GM23338 (cell line): ENCODE measurements around the gene OR5L1. TPM values are rescaled to one million over a fixed set of nuclear protein-coding genes. Genes with fewer than 3 reads are reported as not detected.

Experiments used
- ATAC-seq: fragments of 200-7000 bp; cut with Tn5 transposase; 3 replicates; pipeline ENCODE4 v1.9.1; 2020
- DNase-seq: peaks from one replicate; pipeline ENCODE4 v3.0.0-alpha.2; 2015; ENCODE audit warnings: low spot score
- H2AFZ ChIP-seq: fragments of 200-600 bp; sonication (generic); 2 replicates; pipeline ENCODE4 v1.8.0; 2016; ENCODE audit warnings: antibody characterized with exemption, mild to moderate bottlenecking, moderate library complexity
- H3F3A ChIP-seq: fragments of 200-600 bp; sonication (generic); replicated peaks from 2 replicates; pipeline ENCODE4 v1.8.0; 2017; ENCODE audit warnings: antibody characterized with exemption, mixed run types, low read depth
- H3K27ac ChIP-seq: fragments of 200-600 bp; sonication (generic); 2 replicates; pipeline ENCODE4 v1.6.1; 2016; ENCODE audit warnings: low read depth
- H3K27me3 ChIP-seq: fragments of 200-600 bp; sonication (generic); 2 replicates; pipeline ENCODE4 v1.8.0; 2016; ENCODE audit warnings: mild to moderate bottlenecking, mixed run types, moderate library complexity; ENCODE audit not compliant: insufficient read depth
- H3K36me3 ChIP-seq: fragments of 200-600 bp; sonication (generic); 2 replicates; pipeline ENCODE4 v1.8.0; 2016; ENCODE audit warnings: mild to moderate bottlenecking; ENCODE audit not compliant: insufficient read depth
- H3K4me1 ChIP-seq: fragments of 200-600 bp; sonication (generic); 2 replicates; pipeline ENCODE4 v1.8.0; 2016; ENCODE audit warnings: mild to moderate bottlenecking, moderate library complexity; ENCODE audit not compliant: insufficient read depth
- H3K4me2 ChIP-seq: fragments of 200-600 bp; sonication (generic); 2 replicates; pipeline ENCODE4 v1.7.1; 2017; ENCODE audit warnings: mixed run types
- H3K4me3 ChIP-seq: fragments of 200-600 bp; sonication (generic); 2 replicates; pipeline ENCODE4 v1.6.1; 2016; ENCODE audit warnings: mixed run types
- H3K79me2 ChIP-seq: fragments of 200-600 bp; sonication (generic); replicated peaks from 2 replicates; pipeline ENCODE4 v1.8.0; 2017; ENCODE audit warnings: mild to moderate bottlenecking; ENCODE audit not compliant: insufficient read depth
- H3K9me2 ChIP-seq: fragments of 200-600 bp; sonication (generic); 2 replicates; pipeline ENCODE4 v1.8.0; 2017; ENCODE audit not compliant: insufficient read depth
- H4K20me1 ChIP-seq: fragments of 200-600 bp; sonication (generic); replicated peaks from 2 replicates; pipeline ENCODE4 v1.8.0; 2017; ENCODE audit warnings: mild to moderate bottlenecking; ENCODE audit not compliant: insufficient read depth
- H3K27ac Mint-ChIP-seq: 2 replicates; pipeline ENCODE4 v1.8.0; 2020; ENCODE audit warnings: inconsistent platforms, mild to moderate bottlenecking, moderate library complexity, mixed read lengths
- H3K27me3 Mint-ChIP-seq: 3 replicates; pipeline ENCODE4 v1.8.0; 2022; ENCODE audit warnings: low read depth, mild to moderate bottlenecking, moderate library complexity, mixed read lengths, inconsistent platforms; ENCODE audit not compliant: insufficient read depth, poor library complexity
- H3K36me3 Mint-ChIP-seq: 3 replicates; pipeline ENCODE4 v1.8.0; 2021; ENCODE audit warnings: low read depth, mild to moderate bottlenecking, inconsistent platforms, moderate library complexity, mixed read lengths
- H3K4me1 Mint-ChIP-seq: 3 replicates; pipeline ENCODE4 v1.8.0; 2020; ENCODE audit warnings: mild to moderate bottlenecking, inconsistent platforms, mixed read lengths
- H3K4me3 Mint-ChIP-seq: 3 replicates; pipeline ENCODE4 v1.8.0; 2021; ENCODE audit warnings: moderate library complexity, mild to moderate bottlenecking, inconsistent platforms, mixed read lengths
- H3K9me3 Mint-ChIP-seq: 3 replicates; pipeline ENCODE4 v1.8.0; 2020; ENCODE audit warnings: moderate library complexity, mild to moderate bottlenecking, inconsistent platforms, mixed read lengths
- CREB1 ChIP-seq: fragments of 250-450 bp; sonication (Bioruptor Pico); IDR thresholded peaks from 2 replicates; pipeline ENCODE4 v1.5.0; 2020; ENCODE audit warnings: low read depth, mild to moderate bottlenecking, moderate library complexity
- EZH2 ChIP-seq: fragments of 200-600 bp; sonication (generic); IDR thresholded peaks from one replicate; pipeline ENCODE4 v1.8.0; 2017; ENCODE audit warnings: antibody characterized with exemption, mild to moderate bottlenecking, low read depth; ENCODE audit not compliant: unreplicated experiment
- EZH2phosphoT487 ChIP-seq: fragments of 200-600 bp; sonication (generic); IDR thresholded peaks from one replicate; pipeline ENCODE4 v1.8.1; 2018; ENCODE audit warnings: antibody characterized with exemption; ENCODE audit not compliant: unreplicated experiment
- JUNB ChIP-seq: IDR thresholded peaks from one replicate; pipeline ENCODE4 v1.6.1; 2016; ENCODE audit warnings: antibody characterized with exemption; ENCODE audit not compliant: unreplicated experiment
- NANOG ChIP-seq: IDR thresholded peaks from 2 replicates; pipeline ENCODE4 v1.6.1; 2016; ENCODE audit warnings: antibody characterized with exemption, borderline replicate concordance
- POLR2AphosphoS5 ChIP-seq: IDR thresholded peaks from 2 replicates; pipeline ENCODE4 v1.6.1; 2016; ENCODE audit warnings: antibody characterized with exemption, low read depth
- STAT1 ChIP-seq: IDR thresholded peaks from one replicate; pipeline ENCODE4 v1.6.1; 2016; ENCODE audit warnings: antibody characterized with exemption; ENCODE audit not compliant: unreplicated experiment
- ZNF114 ChIP-seq: fragments of 250-450 bp; sonication (Bioruptor Pico); IDR thresholded peaks from 2 replicates; pipeline ENCODE4 v1.5.0; 2020; ENCODE audit warnings: mild to moderate bottlenecking, moderate library complexity
- ZNF331 ChIP-seq: fragments of 250-450 bp; sonication (Bioruptor Pico); IDR thresholded peaks from 2 replicates; pipeline ENCODE4 v1.5.0; 2020; ENCODE audit warnings: low read depth, mild to moderate bottlenecking, moderate library complexity
- long read RNA-seq: library from polyadenylated mRNA; unstranded; transcript quantifications from one replicate; pipeline ENCODE4 v2.0.0, GENCODE V29; 2020; ENCODE audit not compliant: unreplicated experiment
- polyA plus RNA-seq: library from polyadenylated mRNA; unstranded; fragments of >200 nt; fragmentation: Nextera tagmentation; extraction: Ambion mirVana; gene quantifications from 2 replicates; pipeline ENCODE4 v1.2.1, GENCODE V29; 2016
- total RNA-seq: library from RNA; depleted of rRNA; stranded (reverse); fragments of >200 nt; shearing (Covaris generic); gene quantifications from 2 replicates; pipeline ENCODE4 v1.2.3, GENCODE V29; 2014; rRNA removed
- TF ChIP-seq, protein P1 (sequence below), 2 experiments: fragments of 200-600 bp in 1 of 2; sonication (generic) in 1 of 2; conservative IDR thresholded peaks; 2 replicates each; pipeline versions ENCODE4 v1.5.1 to v1.6.1; 2016 to 2017; ENCODE audit warnings: antibody characterized with exemption in 2 of 2, low read depth in 2 of 2, mild to moderate bottlenecking in 2 of 2, moderate library complexity in 1 of 2
- TF ChIP-seq, protein P2 (sequence below): IDR thresholded peaks from 2 replicates; pipeline ENCODE4 v1.6.1; 2016; ENCODE audit warnings: antibody characterized with exemption
- TF ChIP-seq, protein P3 (sequence below): fragments of 250-450 bp; sonication (Bioruptor Pico); IDR thresholded peaks from 2 replicates; pipeline ENCODE4 v1.5.0; 2020; ENCODE audit warnings: mild to moderate bottlenecking, moderate library complexity
- TF ChIP-seq, protein P4 (sequence below): IDR thresholded peaks from one replicate; pipeline ENCODE4 v1.6.1; 2018; ENCODE audit warnings: antibody characterized with exemption; ENCODE audit not compliant: unreplicated experiment

OR5L1 gene
- not detected in 2 replicates for total RNA-seq
- not detected in 2 replicates for polyA plus RNA-seq
- long read RNA-seq, result 0 reads

DNA sequence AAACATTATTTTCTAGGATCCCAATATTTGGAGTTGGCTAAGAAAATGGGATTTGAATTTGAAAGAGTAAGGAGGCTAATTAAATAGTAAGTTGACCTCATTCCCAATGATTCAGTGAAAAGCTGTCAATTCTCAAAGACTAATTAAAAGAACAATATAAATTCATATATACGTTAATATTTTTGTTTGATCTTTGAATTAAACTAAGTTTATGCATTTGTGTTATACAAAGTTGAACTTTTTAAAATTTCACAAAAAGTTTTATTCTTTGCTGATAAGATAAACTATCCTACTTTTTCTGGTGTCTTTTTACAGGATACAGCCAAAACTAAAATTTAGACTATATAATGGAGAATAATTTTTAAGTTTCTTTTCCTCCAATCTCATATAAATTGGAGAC, at the start of gene OR5L1:
OR5L1 (plus strand) TSS at position 301 of the 400 bp plus-strand sequence. CDS start 100 bp downstream, outside the sequence.
- Histone ChIP-seq H3K4me1 (no peaks in the 10 kb centered on the region), H3K27me3 (no peaks in the 10 kb centered on the region), H3K27ac (no peak within 1 kb of the TSS), H2AFZ (no peak within 1 kb of the TSS), H3K4me3 (no peak within 1 kb of the TSS), H3K79me2 (no peaks in the 10 kb centered on the region), H3K9me2 (no peaks in the 10 kb centered on the region), H3K36me3 (no peaks in the 10 kb centered on the region; the same call in 1 of the 2 replicates), H3K4me2 (no peak within 1 kb of the TSS), H4K20me1 (no peaks in the 10 kb centered on the region), H3F3A (no peaks in the 10 kb centered on the region)
- ATAC-seq (no peak), DNase-seq (no peak)
- TF ChIP-seq POLR2AphosphoS5 (no peak), EZH2 (no peak), CREB1 (CRISPR knock-in tag) (no peak), EZH2phosphoT487 (no peak), JUNB (no peak), ZNF331 (CRISPR knock-in tag) (no peak), ZNF114 (no peak), STAT1 (no peak), NANOG (no peak)
- TF ChIP-seq, protein P1, sequence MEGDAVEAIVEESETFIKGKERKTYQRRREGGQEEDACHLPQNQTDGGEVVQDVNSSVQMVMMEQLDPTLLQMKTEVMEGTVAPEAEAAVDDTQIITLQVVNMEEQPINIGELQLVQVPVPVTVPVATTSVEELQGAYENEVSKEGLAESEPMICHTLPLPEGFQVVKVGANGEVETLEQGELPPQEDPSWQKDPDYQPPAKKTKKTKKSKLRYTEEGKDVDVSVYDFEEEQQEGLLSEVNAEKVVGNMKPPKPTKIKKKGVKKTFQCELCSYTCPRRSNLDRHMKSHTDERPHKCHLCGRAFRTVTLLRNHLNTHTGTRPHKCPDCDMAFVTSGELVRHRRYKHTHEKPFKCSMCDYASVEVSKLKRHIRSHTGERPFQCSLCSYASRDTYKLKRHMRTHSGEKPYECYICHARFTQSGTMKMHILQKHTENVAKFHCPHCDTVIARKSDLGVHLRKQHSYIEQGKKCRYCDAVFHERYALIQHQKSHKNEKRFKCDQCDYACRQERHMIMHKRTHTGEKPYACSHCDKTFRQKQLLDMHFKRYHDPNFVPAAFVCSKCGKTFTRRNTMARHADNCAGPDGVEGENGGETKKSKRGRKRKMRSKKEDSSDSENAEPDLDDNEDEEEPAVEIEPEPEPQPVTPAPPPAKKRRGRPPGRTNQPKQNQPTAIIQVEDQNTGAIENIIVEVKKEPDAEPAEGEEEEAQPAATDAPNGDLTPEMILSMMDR (conservative IDR thresholded peaks at IDR 0.05; ENCODE audit: low read depth in 2 of 2), result no peak
- TF ChIP-seq, protein P2, sequence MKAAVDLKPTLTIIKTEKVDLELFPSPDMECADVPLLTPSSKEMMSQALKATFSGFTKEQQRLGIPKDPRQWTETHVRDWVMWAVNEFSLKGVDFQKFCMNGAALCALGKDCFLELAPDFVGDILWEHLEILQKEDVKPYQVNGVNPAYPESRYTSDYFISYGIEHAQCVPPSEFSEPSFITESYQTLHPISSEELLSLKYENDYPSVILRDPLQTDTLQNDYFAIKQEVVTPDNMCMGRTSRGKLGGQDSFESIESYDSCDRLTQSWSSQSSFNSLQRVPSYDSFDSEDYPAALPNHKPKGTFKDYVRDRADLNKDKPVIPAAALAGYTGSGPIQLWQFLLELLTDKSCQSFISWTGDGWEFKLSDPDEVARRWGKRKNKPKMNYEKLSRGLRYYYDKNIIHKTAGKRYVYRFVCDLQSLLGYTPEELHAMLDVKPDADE, result no peak
- TF ChIP-seq, protein P3, sequence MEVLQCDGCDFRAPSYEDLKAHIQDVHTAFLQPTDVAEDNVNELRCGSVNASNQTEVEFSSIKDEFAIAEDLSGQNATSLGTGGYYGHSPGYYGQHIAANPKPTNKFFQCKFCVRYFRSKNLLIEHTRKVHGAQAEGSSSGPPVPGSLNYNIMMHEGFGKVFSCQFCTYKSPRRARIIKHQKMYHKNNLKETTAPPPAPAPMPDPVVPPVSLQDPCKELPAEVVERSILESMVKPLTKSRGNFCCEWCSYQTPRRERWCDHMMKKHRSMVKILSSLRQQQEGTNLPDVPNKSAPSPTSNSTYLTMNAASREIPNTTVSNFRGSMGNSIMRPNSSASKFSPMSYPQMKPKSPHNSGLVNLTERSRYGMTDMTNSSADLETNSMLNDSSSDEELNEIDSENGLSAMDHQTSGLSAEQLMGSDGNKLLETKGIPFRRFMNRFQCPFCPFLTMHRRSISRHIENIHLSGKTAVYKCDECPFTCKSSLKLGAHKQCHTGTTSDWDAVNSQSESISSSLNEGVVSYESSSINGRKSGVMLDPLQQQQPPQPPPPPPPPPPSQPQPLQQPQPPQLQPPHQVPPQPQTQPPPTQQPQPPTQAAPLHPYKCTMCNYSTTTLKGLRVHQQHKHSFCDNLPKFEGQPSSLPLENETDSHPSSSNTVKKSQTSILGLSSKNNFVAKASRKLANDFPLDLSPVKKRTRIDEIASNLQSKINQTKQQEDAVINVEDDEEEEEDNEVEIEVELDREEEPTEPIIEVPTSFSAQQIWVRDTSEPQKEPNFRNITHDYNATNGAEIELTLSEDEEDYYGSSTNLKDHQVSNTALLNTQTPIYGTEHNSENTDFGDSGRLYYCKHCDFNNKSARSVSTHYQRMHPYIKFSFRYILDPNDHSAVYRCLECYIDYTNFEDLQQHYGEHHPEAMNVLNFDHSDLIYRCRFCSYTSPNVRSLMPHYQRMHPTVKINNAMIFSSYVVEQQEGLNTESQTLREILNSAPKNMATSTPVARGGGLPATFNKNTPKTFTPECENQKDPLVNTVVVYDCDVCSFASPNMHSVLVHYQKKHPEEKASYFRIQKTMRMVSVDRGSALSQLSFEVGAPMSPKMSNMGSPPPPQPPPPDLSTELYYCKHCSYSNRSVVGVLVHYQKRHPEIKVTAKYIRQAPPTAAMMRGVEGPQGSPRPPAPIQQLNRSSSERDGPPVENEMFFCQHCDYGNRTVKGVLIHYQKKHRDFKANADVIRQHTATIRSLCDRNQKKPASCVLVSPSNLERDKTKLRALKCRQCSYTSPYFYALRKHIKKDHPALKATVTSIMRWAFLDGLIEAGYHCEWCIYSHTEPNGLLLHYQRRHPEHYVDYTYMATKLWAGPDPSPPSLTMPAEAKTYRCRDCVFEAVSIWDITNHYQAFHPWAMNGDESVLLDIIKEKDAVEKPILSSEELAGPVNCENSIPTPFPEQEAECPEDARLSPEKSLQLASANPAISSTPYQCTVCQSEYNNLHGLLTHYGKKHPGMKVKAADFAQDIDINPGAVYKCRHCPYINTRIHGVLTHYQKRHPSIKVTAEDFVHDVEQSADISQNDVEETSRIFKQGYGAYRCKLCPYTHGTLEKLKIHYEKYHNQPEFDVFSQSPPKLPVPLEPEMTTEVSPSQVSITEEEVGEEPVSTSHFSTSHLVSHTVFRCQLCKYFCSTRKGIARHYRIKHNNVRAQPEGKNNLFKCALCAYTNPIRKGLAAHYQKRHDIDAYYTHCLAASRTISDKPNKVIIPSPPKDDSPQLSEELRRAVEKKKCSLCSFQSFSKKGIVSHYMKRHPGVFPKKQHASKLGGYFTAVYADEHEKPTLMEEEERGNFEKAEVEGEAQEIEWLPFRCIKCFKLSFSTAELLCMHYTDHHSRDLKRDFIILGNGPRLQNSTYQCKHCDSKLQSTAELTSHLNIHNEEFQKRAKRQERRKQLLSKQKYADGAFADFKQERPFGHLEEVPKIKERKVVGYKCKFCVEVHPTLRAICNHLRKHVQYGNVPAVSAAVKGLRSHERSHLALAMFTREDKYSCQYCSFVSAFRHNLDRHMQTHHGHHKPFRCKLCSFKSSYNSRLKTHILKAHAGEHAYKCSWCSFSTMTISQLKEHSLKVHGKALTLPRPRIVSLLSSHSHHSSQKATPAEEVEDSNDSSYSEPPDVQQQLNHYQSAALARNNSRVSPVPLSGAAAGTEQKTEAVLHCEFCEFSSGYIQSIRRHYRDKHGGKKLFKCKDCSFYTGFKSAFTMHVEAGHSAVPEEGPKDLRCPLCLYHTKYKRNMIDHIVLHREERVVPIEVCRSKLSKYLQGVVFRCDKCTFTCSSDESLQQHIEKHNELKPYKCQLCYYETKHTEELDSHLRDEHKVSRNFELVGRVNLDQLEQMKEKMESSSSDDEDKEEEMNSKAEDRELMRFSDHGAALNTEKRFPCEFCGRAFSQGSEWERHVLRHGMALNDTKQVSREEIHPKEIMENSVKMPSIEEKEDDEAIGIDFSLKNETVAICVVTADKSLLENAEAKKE (CRISPR knock-in tag), result no peak
- TF ChIP-seq, protein P4, sequence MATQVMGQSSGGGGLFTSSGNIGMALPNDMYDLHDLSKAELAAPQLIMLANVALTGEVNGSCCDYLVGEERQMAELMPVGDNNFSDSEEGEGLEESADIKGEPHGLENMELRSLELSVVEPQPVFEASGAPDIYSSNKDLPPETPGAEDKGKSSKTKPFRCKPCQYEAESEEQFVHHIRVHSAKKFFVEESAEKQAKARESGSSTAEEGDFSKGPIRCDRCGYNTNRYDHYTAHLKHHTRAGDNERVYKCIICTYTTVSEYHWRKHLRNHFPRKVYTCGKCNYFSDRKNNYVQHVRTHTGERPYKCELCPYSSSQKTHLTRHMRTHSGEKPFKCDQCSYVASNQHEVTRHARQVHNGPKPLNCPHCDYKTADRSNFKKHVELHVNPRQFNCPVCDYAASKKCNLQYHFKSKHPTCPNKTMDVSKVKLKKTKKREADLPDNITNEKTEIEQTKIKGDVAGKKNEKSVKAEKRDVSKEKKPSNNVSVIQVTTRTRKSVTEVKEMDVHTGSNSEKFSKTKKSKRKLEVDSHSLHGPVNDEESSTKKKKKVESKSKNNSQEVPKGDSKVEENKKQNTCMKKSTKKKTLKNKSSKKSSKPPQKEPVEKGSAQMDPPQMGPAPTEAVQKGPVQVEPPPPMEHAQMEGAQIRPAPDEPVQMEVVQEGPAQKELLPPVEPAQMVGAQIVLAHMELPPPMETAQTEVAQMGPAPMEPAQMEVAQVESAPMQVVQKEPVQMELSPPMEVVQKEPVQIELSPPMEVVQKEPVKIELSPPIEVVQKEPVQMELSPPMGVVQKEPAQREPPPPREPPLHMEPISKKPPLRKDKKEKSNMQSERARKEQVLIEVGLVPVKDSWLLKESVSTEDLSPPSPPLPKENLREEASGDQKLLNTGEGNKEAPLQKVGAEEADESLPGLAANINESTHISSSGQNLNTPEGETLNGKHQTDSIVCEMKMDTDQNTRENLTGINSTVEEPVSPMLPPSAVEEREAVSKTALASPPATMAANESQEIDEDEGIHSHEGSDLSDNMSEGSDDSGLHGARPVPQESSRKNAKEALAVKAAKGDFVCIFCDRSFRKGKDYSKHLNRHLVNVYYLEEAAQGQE, result no peak
- H3K4me1 Mint-ChIP-seq, result no peaks in the 10 kb centered on the region
- peaks cover 31% of the 10 kb centered on the region; the same call in 2 of the 3 replicates for H3K36me3 Mint-ChIP-seq
- no peaks in the 10 kb centered on the region for H3K27me3 Mint-ChIP-seq
- no peak within 1 kb of the TSS for H3K4me3 Mint-ChIP-seq
- peaks cover 89% of the 10 kb centered on the region for H3K9me3 Mint-ChIP-seq
- H3K27ac Mint-ChIP-seq, result no peak within 1 kb of the TSS
